ENCODE data around the gene DKK3. TPM values are rescaled to one million over a fixed set of nuclear protein-coding genes. Genes with fewer than 3 reads are reported as not detected.

DKK3 gene
- total RNA-seq, 2 donors from 2014 or later, result 117 to 138 TPM

DNA sequence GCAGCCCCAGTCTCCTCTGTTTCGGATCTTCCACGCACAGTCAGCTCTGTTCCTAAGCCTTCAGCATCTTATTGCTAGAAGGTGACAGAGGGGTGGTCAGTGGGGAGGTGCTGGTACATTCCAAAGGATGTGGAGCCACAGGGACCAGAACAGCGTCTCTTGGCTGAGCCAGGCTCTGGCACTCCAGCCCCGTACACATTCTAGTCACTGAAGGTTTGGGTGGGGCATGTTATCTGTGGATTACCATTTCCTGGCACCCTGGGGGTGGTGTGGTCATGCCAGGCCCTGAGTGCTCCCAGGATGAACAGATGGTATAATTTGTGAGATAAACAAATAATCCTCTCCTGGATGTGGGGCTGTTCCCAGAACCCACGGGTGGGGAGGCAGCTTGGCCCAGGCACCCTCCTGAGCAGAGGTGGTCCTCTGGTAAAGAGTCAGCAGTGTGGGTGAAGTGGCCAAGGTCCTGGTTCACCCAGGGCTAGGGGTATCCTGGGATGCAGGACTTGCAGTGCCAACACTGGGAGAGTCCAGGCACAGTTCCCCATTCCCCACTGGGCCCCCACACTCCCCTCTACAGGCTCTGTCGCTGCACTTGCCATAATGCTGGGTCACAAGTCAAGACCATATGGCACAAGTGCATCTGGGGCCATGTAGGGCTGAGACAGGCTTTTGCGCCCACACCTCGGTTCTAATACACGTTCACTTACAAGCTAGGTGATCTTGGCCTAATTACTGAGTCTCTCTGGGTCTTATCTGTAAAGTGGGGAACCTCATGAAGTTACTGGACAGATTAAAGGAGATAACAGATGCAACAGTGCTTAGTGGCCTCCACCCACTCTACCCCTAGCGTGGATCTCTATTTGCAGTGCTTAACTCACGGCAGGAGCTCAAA is 33.0 kb downstream of the DKK3 start:
- no peak for DNase-seq (ENCODE audit: low spot score)
- intact Hi-C loops (cut with DNase I), result loop anchor here in 1 of 2 donors (5.0 kb wide), 1 partner anchor 72 kb away; no protein-coding TSS in a partner anchor

DNA sequence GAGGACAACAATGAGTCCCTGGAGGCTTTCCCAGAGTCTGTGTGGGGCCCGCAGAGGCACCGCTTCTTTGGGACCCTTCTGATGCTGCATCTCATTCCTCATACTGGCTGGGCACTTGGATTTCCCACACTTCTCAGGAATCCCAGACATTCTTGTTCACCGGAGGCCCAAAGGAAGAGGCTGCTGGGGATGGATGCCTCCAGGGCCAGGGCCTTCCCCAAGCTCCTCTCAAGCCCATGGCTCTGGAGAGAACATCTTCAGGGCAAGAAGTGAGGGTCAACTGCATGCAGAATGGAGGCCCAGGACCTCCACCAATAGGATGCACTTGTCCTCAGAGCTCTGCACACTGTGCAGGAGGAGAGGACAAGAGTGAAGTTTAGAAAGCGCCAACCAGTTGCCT is 34.6 kb downstream of the DKK3 start:
- no peak for DNase-seq (ENCODE audit: low spot score)
- intact Hi-C loops (cut with DNase I), result loop anchor here in 1 of 2 donors (5.0 kb wide), 1 partner anchor 33 kb away; the partner anchor contains the start of gene DKK3

DNA sequence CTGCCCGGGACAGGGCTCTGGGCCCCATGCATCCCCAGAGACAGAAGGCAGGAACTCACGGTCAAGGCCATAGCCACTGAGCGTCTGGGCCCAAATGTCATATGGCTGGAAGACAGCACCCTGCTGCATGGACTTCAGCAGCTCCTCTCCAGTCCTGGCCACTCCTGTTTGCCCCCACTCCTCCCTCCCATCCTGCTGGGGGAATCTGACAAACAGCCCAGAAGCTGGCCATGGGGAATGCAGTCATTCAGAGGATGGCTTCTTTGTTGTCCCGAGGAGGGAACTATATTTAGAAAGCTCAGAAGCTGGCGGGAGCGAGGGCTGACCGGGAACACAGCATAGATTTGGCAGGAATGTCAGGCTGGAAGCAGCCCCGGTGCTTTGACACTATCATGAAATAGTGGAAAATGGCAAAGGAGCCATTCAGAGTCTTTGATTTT is 35.0 kb downstream of the DKK3 start:
- intact Hi-C loops (cut with DNase I), result loop anchor here in 1 of 2 donors (5.0 kb wide), 1 partner anchor 34 kb away; the partner anchor contains the start of gene DKK3
- peak; percentile 93 for DNase-seq (ENCODE audit: low spot score)

DNA sequence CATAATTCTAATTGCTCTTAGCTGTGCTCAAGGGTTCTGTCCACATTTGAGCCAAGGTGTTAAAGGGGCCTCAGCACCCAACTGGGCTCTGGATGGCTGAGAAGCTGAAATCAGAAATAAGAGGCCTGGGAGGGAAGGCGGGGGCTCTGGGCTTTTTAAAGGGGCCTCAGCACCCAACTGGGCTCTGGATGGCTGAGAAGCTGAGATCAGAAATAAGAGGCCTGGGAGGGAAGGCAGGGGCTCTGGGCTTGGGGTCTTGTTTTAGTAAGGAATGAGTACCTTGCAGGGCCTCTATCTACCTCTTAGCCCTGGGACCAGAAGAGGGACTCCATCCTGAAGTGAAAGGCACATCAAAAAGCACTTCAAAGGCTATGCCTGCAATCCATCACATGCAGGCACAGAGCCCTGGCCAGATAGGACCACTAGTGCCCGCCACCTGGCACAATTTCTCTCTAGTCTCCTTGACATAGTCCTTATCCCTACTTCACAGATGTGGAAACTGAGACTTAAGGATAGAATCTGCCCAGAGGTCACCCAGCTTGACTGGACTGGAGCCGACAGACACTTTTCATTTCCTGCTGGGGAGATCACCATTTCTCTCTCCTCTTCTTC is 35.6 kb downstream of the DKK3 start:
- intact Hi-C loops (cut with DNase I), result loop anchor here in 1 of 2 donors (5.0 kb wide), 1 partner anchor 34 kb away; the partner anchor contains the start of gene DKK3
- no peak for DNase-seq (ENCODE audit: low spot score)

DNA sequence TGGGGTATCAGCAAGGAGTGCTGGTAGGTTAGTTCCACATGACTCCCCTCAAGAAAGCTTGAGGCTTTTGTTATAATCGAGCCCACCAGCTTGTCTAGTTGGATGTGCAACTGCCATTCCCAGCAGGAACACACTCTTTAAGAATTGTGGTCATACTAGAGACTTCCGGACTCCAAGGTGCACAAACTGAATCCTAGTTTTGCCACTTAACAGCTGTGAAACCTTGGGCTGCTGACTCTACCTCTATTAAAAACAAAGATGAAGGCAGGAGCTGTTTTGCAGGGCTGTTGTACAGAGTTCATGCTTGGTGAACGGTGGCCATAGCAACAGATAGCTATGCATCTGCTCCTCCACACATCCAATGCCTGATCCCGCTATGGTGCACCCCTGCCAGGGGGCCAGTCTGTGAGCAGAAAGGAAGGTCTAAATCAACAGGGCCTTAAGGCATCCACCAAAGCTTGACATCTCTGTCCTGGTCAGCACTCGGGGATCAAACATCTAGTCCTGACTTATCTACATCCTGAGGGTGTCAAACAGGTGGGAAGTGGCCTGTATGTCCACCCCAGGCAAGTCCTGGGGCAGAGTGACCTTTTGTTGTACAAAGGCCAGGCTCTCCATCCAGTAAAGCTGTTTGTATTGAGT is 36.4 kb downstream of the DKK3 start:
- intact Hi-C loops (cut with DNase I), result loop anchor here in 1 of 2 donors (5.0 kb wide), 1 partner anchor 35 kb away; the partner anchor contains the start of gene DKK3
- no peak for DNase-seq (ENCODE audit: low spot score)

DNA sequence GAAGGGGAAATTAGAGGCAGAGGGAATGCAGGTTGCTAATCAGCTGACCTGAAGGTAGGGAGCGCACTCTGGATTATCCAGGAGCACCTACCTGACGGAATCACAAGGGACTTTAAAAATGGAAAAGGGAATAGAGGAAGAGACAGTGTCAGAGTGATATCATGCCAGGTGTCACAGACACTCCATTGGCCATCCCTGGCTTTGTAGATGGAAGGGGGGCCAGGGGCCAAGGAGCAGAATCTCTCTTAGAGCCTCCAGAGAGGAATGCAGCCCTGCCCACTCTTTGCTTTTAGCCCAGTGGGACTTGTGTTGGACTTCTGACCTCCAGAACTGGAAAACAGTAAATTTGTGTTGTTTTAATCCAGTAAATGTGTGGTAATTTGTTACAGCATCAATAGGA is 37.9 kb downstream of the DKK3 start:
- intact Hi-C loops (cut with DNase I), result loop anchor here in 1 of 2 donors (5.0 kb wide), 1 partner anchor 37 kb away; the partner anchor contains the start of gene DKK3
- no peak for DNase-seq (ENCODE audit: low spot score)

DNA sequence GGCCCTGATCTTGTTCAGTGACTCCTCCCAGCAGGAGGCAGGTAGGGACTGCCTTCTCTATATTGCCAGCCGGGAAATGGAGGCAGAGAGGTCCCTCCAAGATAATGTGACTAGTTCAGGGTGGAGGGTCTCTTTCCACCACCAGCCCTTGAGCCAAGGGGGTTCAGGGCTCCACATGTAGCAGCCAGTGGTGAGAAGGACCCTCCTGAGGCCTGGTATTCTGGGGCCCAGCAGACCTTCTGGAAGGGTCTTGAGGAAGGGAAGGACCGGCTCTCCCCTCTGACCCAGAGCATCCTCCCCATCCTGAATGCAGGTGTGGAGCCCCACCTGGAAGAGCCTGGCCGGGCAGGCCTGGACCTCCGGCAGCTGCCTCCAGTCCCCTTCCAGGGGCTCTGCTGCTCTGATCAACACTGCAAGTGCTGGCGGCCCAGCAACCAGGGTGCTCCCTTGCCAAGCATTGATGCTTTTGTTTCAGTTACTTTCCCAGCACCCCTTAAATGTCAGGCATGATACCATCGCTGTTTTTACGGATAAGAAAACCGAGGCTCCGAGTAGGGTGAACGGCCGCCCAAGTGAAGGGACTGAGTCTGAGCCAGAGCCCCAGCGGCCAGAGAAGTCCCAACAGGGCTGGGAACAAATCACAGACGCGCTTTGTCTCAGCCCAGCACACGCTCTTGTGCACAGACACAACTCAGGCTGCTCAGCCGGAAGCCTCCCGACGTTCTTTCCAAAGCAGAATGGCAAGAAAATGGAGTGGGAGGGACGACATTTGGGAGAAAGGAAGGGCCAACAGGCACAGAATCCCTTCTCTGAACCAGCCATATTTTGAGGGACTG is 38.8 kb downstream of the DKK3 start:
- intact Hi-C loops (cut with DNase I), result loop anchor here in 1 of 2 donors (5.0 kb wide), 1 partner anchor 38 kb away; the partner anchor contains the start of gene DKK3
- DNase-seq (ENCODE audit: low spot score), result peak; percentile 88

DNA sequence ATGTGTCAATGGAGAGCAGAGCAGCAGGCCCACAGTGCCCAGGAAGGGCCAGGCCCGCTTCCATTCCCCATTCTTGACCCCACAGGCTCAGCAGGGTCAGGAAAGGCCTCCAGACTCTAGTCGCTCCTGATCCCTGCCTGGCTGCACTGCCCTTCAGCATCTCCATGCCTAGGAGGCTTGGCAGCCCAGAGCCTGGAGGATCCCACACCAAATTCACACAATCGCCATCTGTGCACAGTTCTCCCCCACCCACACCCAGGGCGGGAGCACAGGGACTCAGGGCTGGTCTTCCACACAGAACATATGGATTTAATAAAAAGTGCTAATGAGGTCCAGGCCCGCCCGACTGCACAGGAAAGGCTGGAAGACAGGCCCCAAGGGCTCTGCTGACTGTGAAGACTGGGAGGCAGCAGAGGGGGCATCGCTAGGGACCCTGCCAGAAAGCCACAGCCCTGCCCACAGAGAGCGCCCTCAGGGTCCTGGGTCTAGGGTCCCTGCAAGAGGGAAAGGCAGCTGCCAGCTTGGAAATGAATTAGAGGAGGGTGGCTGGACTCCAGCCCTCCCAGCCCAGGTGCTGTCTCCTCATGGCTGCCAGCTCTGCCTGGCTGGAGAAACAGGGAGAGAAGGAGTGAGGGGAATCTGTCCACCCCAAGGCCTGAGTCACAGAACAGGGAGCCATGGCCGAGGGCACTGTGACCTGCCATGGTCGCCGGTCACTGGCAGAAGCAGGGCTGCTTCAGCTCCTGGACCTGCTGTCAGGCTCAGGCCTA is 39.7 kb downstream of the DKK3 start:
- DNase-seq (ENCODE audit: low spot score), result peak; percentile 79
- intact Hi-C loops (cut with DNase I), result no loop called here

DNA sequence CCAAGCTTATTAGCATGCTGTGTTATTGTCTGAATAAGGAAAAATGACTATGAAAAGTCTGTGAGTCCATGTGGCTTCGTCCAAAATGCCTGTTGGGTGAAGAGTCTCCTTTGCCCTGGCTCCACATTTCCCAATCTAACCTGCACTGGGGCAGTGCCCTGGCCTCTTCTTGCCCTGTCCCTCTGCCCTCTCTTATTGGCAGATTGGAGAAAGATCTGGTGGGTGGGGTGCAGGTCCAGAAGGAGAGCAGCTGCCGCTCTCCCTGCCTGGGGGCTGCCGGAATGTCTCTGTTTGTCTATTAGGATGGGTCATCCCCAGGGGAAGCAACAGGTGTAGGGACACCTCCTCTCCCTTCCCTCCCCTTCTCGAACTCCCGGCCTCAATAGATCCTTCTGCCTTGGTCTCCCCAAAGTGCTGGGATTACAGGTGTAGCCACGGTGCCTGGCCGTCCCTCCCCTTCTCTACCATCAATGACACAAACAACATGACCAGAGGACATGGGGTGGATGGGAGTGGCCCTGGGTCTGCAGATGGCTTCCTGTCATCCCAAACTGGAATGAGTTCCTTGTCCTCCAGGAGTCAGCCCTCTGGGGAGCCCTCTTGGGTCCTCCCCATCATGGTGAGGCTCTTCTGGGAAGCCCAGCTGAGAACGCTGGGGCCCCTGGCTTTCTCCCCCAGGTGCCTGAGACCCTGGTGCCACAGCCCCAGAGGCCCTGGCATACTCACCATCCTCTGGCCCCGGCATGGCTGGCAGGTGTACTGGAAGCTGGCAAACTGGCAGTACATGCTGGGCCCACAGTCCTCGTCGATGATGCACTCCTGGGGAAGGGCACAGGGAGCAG is 40.5 kb downstream of the DKK3 start:
- intact Hi-C loops (cut with DNase I), result no loop called here
- peak; percentile 50 for DNase-seq (ENCODE audit: low spot score)

DNA sequence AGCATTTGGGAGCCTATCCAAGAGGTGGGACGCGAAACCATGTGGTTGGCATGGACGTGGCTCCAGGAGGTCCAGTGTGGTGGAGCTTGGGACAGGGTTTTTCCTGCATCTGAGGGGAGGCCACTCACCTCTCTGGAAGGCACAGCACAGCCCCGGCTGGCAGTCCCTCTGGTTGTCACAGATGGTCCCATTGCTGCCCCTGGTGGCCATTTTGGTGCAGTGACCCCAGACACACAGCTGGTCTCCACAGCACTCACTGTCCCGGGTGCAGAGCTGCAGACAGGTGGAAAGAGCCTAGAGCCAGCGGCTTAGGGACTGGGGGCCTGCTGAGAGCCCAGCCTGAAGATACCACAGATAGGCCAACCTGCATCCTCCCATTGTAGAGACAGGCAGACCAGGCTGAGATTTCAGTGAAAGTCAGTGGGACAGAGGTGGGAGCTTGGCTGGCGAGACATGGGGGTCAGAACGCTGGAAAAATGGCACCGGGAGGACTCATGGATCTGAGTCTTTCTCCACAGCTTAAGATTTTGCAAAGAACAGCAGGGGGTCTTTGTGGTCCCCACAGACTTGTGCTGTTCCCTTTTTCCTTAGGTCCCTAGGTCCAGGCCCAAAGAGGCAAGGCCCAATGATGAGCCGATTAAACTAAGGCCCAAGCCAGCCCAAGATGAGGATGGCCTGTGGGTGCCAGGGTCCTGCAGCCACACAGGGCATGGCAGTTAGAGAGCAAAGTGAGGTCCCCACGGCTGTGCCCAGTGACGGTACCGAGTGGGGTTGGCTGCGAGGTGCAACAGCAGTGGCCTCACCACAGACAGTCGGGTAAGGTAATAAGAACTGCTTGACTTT is 41.4 kb downstream of the DKK3 start:
- DNase-seq (ENCODE audit: low spot score), result peak; percentile 89
- intact Hi-C loops (cut with DNase I), result no loop called here

DNA sequence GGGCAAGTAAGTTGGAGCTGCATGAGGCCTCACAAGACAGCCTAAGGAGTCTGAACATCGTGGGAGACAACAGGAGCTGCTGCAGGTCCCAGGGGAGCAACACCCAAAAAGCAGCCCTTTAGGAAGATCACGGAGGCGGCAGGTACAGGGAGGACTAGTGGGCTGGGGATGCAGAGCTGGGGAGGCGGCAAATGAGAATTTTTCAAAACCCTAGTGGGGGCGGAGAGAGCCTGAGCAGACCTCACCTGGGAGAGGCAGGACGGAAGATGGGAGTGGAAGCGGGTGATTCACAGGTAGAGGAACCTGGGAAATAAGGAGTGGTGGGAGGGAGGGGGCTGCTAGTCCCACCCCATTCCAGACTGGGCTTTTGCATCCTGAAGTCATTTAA is 42.1 kb downstream of the DKK3 start:
- no peak for DNase-seq (ENCODE audit: low spot score)
- intact Hi-C loops (cut with DNase I), result no loop called here

DNA sequence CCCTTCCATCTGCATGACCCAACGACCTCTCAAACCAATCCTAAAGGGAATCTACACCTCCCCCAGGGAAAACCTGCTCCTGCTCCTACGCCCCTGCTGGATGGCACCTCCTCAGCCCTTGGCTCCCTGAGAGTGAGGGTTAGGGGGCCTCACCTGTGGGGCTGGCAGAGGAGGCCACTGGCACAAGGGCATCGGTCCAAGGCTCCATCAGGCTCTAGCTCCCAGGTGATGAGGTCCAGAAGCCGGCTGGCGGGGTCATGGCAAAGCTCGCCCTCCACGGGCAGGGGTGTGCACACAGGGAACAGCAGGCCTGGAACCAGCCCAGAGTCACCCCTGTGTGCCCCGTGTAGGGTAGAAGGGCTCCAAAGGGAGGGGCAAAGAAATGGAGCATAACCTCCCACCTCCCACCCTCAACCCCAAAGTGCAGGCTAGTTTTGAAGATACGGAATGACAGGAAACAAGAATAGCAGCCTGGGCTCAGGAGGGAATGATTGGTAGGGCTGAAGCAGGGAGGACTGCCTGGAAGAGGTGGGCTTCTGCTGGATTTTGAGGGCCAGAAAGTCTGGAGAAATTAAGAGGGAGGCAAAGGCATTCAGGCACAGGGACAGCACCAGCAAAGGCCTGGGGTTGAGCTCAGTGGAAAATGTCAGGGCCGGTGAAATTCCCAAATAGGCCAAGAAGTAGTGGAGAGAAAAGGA is 42.6 kb downstream of the DKK3 start:
- intact Hi-C loops (cut with DNase I), result no loop called here
- peak; percentile 81 for DNase-seq (ENCODE audit: low spot score)

DNA sequence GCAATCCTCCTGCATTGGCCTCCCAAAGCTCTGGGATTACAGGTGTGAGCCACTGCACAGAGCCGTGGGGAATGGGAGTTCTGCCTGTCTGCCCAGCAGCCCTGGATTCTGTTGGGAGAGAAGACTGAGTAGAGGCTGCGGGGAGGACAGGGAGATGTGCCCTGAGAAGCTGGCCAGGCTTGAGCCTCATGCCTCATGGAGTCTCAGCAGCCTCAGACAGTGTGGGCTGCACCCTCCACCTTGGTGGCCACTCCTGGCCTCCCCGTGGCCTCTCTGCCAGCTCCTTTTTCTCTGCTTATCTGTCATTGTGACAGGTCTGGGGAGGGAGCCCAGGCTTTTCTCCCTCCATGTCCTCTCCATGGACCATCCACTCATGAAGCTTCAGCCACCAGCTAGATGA is 43.2 kb downstream of the DKK3 start:
- intact Hi-C loops (cut with DNase I), result no loop called here
- peak; percentile 35 for DNase-seq (ENCODE audit: low spot score)

DNA sequence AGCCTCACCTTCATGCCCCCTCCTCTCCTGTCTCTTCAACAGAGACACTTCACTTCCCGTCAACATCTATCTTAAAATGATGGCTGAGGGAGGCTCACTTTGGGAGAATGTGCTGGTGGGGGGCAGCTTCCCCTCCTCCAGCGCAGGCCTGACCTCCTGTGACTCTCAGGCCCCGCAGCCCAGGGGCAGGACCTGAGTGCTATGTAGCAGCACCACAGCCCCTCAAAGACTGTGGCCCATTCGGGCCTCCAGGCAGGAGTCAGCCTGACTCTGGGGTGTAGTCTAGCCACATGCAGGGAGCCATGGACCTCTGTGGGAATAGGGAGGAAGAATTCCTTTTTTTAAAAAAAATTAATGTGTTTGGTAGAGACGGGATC is 43.7 kb downstream of the DKK3 start:
- DNase-seq (ENCODE audit: low spot score), result peak; percentile 47
- intact Hi-C loops (cut with DNase I), result no loop called here

DNA sequence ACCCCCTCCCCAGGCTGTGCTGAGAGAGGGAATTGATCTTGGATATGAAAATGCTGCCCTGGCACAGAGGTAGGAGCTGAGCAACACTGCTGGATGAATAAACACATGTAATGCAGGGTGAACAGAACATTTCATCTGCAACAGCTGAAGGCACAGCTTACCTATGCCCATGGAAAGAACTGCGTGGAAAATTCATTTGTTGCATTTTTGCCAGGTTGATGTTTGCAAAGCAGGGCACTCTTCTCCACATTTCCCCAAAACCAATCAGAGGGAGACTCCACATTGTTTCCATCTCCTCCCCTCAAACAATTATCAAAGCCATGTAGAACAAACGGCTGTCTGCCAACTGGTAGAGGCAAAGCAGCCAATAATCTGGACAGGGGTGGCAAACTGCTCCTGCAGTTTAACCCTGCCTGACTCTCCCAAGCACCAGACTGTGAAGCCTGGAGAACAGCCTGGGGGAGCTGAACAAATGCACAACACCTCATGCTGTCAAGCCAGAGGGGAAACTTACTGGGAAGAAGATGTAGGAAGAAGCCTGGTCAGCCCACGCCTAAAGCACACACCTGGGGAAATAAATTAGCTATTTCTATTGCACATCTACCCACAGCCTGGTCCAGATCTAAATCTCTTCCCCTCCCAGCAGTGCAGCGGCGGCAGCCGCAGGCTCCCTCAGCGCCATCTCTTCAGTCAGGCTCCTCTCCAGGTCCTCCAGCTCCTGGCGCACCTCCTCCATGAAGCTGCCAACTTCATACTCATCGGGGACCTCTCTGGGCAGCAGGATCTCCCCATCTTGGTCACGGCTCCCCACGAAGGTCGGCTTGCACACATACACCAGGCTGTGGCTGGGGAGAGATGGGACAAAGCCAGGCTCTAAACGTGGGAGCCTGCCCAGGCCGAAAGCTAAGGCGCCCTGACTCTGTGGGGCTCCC is 44.3 kb downstream of the DKK3 start:
- intact Hi-C loops (cut with DNase I), result no loop called here
- peak; percentile 78 for DNase-seq (ENCODE audit: low spot score)

Measured in posterior vena cava (tissue), 2 donors.